GM19452 (cell line): Measurements from ENCODE around the gene KCNAB1.

Experiments used
- ATAC-seq: cut with Tn5 transposase; IDR thresholded peaks from one replicate; pipeline ENCODE4 v1.9.1; 2021; ENCODE audit not compliant: unreplicated experiment

The KCNAB1 gene

GRCh38 chr3:156478891-156479290 is 358.5 kb downstream of the KCNAB1 start:
- no peak for ATAC-seq

DNA sequence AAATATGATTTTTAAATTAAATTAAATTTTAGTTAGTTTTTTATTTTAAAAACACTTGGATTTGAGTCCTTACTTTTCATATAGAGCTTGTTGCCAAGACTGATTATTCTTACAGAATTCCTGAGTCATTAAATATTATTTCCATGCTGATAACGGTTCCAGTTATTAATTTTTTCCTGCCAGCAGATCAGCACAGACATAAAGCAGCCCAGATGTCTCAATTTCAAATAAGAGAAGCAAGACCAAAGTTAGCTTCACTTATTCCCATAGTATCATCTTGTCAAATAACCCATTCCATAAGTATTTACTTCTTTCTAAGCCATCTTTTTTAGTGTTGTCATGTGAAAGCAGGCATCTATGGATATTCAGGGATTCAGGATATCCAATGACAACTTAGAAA is 359.2 kb downstream of the KCNAB1 start:
- no peak for ATAC-seq

DNA sequence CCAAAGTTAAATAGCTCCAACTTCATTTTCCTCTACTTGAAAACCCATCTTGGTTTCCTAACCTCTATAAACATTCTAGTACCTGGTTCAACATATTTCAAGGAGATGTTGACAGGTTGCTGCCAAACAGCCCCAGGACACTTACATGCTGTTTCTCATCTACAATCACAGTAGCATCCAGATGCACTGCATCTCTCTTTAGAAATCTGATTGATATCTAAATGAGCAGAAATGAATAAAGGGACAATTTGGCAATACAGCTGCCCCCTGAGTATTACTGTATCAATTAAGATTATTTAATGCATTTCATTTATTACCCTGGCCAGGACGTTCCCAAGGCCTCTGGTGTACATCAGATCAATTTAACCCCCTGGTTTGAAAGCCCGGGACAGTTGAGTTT is 360.6 kb downstream of the KCNAB1 start:
- ATAC-seq: no peak

DNA sequence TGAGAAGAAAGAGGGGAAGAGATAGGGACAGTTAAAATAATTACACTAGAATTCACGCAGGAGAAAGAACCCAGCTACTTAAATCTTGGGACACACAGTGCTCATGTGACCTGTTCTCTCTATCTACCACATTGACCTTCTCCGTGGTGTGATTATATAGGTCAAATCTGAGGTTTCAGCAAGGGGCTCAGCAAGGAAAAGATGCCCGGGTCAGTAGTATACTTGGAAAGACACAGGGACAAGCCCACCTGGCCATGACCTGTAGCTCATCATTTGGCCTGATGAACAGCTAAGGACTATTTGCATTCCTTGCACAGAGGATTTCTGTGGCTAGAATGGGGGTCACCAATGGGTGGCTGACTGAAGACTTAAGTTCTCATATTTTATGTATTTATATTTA is 362.6 kb downstream of the KCNAB1 start:
- ATAC-seq: no peak

DNA sequence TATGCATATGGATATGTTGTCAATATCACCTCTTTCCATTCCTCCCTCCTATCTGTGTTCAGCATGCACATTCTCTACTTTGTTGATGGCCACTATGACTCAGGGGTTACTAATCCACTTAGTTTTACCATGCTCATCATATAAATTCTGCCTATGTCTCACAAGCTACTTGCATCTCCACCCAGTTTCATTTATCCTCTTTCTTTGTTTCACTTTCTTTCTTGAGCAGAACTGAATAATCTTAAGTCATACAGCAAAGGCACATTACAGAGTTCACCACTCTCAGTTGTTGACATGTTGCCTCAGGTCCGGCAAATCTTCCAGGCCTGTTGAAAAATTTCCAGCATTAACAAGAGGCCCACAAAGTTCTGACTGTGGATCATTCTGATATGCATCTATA is 363.0 kb downstream of the KCNAB1 start:
- peak; percentile 82 for ATAC-seq

- ATAC-seq: peak; percentile 87
These were observed 363.8 kb downstream of the KCNAB1 start for GRCh38 chr3:156483961-156484787.

DNA sequence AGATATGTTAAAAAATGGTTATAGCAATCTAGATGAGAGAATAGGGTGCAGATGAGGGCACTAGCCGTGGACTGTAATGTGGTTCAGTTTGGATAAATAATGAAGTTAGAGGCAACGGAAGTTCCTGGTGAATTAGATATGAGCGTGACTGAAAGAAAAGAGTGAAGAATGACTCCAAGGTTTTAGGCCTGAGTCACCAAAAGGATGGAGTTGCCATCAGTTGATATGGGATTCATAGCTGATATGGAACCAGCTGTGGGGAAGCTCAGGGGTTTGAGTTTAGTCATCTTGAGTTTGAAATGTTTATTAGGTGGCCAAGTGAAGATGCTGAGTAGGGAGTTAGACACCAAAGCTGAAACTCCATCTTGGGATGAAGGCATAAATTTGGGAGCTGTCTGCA is 368.4 kb downstream of the KCNAB1 start:
- ATAC-seq: no peak

GRCh38 chr3:156489462-156489911 is 369.1 kb downstream of the KCNAB1 start:
- no peak for ATAC-seq

- ATAC-seq: no peak
These were observed 370.8 kb downstream of the KCNAB1 start for GRCh38 chr3:156491192-156491591.

DNA sequence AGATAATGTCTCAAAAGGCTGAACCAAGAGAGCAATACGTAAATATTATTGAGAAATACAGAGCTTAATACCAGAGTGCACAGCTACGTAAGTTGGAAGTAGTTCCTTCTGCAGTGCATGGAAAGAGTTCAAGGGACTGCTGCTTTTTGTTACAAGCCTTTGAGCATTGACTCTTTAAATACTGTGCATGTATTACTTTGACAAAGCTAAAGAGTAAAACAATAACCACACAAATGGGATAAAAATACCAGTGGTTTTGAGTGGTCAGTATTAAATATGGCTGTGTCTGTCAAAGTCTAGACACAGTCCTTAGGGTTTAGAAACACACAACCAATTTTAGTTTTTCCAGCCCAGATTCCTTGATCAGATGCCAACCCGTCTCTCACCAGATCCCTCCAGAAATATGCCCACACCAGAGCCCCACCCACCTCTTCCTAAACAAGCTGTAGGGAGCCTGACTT is 372.5 kb downstream of the KCNAB1 start:
- no peak for ATAC-seq

GRCh38 chr3:156493887-156494286 is 373.5 kb downstream of the KCNAB1 start:
- no peak for ATAC-seq

DNA sequence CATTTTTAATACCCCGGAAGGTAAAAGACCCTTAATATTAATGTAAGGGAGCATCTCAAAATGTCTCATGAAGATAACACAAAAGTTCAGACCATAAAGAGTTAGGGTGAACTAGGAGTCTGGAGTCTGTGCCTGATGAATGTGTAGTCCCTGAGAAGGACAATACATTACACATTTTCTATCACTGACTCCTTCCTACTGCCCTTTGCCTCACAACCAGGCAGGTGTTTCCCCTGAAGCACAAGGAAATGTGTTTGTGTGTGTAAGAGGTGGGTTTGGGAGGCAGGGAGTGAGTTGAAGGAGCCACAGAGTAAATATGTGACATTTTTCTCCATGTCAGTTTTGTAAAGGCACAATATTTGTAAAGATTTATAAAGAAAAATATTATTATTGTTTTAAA is 375.4 kb downstream of the KCNAB1 start:
- ATAC-seq: no peak

- ATAC-seq: no peak
These were observed 376.9 kb downstream of the KCNAB1 start for GRCh38 chr3:156497326-156497725.

- ATAC-seq: no peak
These were observed 377.9 kb downstream of the KCNAB1 start for GRCh38 chr3:156498307-156498706.

DNA sequence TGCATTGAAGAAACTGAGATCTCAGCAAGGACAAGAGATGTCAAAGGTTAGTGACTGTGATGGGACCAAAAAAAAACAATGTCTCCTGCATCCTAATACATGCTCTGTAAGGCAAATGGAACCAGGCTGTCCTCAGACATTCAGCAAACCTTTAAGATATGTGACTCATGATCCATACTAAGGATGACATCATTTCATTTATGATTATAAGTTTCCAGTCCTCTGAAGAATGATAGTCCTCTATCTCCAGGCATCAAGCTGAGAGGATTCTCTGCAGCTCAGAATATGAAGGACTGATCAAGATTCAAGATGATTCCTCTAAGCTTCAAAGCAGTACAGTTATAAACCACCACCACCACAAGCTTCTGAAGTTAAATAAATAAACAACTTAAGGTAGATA is 386.9 kb downstream of the KCNAB1 start:
- no peak for ATAC-seq

DNA sequence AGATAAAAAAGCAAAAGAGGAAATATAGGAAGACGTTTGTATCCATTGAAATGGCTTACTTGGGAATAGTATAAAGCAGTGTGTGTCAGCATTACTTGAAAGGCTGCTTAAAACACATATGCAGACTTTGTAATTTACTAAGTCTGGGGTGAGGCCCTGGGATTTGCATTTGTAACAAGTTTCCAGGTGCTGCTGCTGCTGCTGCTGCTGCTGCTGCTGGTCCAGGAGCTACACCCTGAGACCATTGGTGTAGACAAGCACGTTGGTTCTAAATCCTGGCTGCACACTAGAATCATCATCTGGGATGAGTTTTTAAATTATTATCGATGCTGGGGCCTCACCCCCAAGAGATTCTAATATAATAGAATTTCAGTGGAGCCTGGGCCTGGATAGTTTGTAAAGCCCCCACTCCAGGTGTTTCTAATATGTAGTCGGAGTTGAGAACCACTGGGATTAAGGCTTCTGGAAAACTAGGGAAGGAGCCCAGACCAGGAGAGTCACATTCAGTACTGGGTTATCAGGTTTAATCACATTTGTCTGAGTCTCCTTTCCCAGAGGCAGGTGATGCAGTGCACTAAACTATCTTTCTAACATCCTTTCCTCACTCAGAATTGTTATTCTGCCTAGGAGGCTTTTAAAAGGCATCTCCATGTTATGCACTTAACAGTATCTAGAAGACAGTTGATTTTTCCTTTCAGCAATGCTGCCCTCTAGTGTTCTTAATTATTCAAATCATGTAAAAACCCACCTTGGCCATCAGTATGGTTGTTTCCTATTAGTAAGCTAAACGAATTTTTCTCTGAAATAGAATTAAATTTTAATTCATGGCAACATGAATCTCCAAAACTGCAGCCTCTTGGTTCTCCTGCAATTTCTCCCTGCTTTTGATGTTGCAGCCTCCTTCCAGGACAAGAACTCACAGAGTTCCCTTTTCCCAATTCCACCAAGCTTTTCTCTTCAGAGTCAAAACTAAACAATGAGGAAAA is 389.1 kb downstream of the KCNAB1 start:
- ATAC-seq: peak; percentile 83

DNA sequence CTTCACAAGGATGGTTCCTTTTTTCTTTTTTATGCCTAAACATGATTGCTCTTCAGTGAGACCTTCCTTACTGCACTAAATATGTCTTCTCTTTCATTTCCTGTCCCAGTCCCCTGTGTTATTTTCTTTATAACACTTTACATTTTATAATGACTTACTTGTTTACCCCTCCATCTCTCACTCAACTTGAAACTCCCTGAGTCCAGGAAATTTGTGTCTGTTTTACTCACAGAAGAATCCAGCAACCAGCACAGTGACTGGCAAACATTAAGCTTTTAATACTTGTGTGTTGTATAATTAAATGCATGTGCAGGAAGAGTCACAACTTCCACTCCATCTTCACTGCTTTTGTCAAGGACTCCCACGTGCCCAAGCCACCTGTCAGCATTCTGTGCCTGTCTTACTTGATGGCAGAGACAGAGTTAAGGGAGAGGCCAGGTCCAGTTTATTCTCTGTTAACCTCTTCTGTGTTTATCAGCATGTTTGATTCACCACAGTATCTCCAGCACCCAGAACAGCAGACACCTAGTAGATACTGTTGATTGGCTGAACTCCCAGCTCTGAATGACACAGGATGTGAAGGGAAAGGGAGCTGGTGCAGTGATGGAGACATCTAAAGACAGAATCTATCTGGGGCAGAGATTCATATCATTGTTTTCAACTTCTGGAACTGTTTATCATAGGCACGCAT is 391.8 kb downstream of the KCNAB1 start:
- ATAC-seq: no peak

- no peak for ATAC-seq
These were observed 393.2 kb downstream of the KCNAB1 start for GRCh38 chr3:156513619-156514018.

DNA sequence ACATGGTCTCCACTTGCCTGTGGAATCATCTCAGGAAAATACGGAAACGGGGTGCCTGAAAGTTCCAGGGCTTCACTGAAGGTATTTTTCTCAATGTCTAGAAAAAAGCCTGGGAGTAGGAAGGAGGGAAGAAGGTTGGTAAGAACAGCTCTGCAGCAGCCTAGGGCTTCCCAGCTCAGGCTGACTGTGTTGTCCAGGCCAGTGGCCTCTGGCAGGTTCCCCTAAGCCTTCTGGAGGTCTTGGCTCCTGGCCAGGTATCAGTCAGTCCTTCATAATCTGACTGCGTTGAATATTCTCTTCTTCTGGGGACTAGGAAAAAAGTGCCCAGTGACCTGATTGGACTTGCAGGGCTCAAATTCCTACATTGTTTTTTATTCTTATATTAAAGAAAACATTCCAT is 395.9 kb downstream of the KCNAB1 start:
- ATAC-seq: no peak

DNA sequence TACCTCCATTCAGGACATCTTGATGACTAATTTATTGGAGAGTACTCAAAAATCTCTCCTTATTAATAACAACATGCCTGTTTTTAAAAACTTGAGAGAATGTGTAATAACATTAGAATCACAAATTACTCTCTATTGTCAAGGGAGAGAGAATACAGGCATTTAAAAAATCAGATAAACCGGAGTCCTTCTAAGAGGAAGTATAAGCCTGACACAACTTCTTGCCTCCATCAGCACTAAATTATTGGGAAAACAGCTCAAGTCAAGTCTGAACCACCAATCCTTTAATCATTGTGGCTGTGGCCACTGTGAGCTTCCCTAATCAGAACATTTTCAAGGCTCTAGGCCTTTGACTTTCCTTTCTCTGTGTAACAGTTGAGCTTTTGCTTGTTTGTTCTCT is 396.6 kb downstream of the KCNAB1 start:
- no peak for ATAC-seq

DNA sequence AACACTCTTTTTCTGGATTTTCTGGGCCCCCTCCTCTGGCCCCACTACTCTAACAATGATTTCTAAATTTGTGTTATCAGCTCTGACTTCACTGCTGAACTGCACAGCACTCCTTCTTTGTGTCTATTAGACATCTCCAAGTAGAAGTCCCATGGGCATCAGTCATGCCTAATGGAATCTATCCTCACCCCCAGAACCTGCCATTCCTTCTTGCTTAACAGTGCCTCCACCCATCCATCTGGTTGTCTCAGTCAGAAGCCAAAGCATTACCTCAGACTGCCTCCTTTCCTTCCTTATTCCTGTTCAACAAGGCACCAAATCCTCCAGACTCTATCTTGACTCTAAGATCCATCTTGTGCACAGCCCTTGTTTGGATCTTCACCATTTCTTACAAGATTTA is 398.3 kb downstream of the KCNAB1 start:
- no peak for ATAC-seq
